ENCODE measurements around the gene PSKH1. TPM values are rescaled to one million over a fixed set of nuclear protein-coding genes. Genes with fewer than 3 reads are reported as not detected.
"Not testable (repeated sequence)": the region's sequence is repeated elsewhere in the genome, so short reads cannot be mapped to it uniquely, and the experiment has no call there.

Gene PSKH1
- polyA plus RNA-seq, 4 donors: 33.7 to 41.8 (median 37.9) TPM

GRCh38 chr16:67936880-67937605 is 44.0 kb downstream of the PSKH1 start:
- peak in 1 of 4 donors; percentile 28 for DNase-seq (ENCODE audit: low read depth in 4 of 4, low spot score in 3 of 4)

GRCh38 chr16:67937713-67938112 is 44.7 kb downstream of the PSKH1 start:
- not testable (repeated sequence) for DNase-seq (ENCODE audit: low read depth in 4 of 4, low spot score in 3 of 4)

GRCh38 chr16:67939507-67940445 is 46.7 kb downstream of the PSKH1 start:
- no peak for DNase-seq (ENCODE audit: low read depth in 4 of 4, low spot score in 3 of 4)

GRCh38 chr16:67940446-67941089 is 47.5 kb downstream of the PSKH1 start:
- DNase-seq (ENCODE audit: low read depth in 4 of 4, low spot score in 3 of 4): no peak

GRCh38 chr16:67941469-67942199 is 48.6 kb downstream of the PSKH1 start:
- no peak for DNase-seq (ENCODE audit: low read depth in 4 of 4, low spot score in 3 of 4)

- no peak for DNase-seq (ENCODE audit: low read depth in 4 of 4, low spot score in 3 of 4)
These were observed 49.1 kb downstream of the PSKH1 start for GRCh38 chr16:67942200-67942509.

- DNase-seq (ENCODE audit: low read depth in 4 of 4, low spot score in 3 of 4): no peak
These were observed 49.6 kb downstream of the PSKH1 start for GRCh38 chr16:67942510-67943255.

GRCh38 chr16:67943256-67943618 is 50.2 kb downstream of the PSKH1 start:
- DNase-seq (ENCODE audit: low read depth in 4 of 4, low spot score in 3 of 4): no peak

- DNase-seq (ENCODE audit: low read depth in 4 of 4, low spot score in 3 of 4): no peak
These were observed 50.8 kb downstream of the PSKH1 start, which contains the start of gene LCAT for GRCh38 chr16:67943619-67944504. LCAT (minus strand) TSS chr16:67944120; CDS start chr16:67944101, 19 bp downstream.

GRCh38 chr16:67944690-67945391 is 51.8 kb downstream of the PSKH1 start:
- no peak for DNase-seq (ENCODE audit: low read depth in 4 of 4, low spot score in 3 of 4)

GRCh38 chr16:67945392-67945933 is 52.4 kb downstream of the PSKH1 start:
- no peak for DNase-seq (ENCODE audit: low read depth in 4 of 4, low spot score in 3 of 4)

- no peak for DNase-seq (ENCODE audit: low read depth in 4 of 4, low spot score in 3 of 4)
These were observed 53.1 kb downstream of the PSKH1 start for GRCh38 chr16:67946128-67946569.

- no peak for DNase-seq (ENCODE audit: low read depth in 4 of 4, low spot score in 3 of 4)
These were observed 54.0 kb downstream of the PSKH1 start for GRCh38 chr16:67946966-67947558.

- no peak for DNase-seq (ENCODE audit: low read depth in 4 of 4, low spot score in 3 of 4)
These were observed 55.0 kb downstream of the PSKH1 start for GRCh38 chr16:67948015-67948414.

GRCh38 chr16:67949645-67950044 is 56.6 kb downstream of the PSKH1 start:
- no peak for DNase-seq (ENCODE audit: low read depth in 4 of 4, low spot score in 3 of 4)

GRCh38 chr16:67950335-67950843 is 57.3 kb downstream of the PSKH1 start:
- no peak for DNase-seq (ENCODE audit: low read depth in 4 of 4, low spot score in 3 of 4)

- DNase-seq (ENCODE audit: low read depth in 4 of 4, low spot score in 3 of 4): no peak
These were observed 58.4 kb downstream of the PSKH1 start for GRCh38 chr16:67951485-67951884.

Measured in right renal pelvis (tissue), 4 donors.